Skeletal muscle cell (primary cell): Measurements from ENCODE around the gene CHD1.

Experiments used
- DNase-seq: peaks from one replicate; pipeline ENCODE4 v3.0.0-alpha.2; 2010; ENCODE audit warnings: low read depth
- H3K4me3 ChIP-seq: 2 replicates; pipeline ENCODE4 v1.5.1; 2011; ENCODE audit warnings: low read depth, mild to moderate bottlenecking, control low read depth, low read length, moderate library complexity

The CHD1 gene

DNA sequence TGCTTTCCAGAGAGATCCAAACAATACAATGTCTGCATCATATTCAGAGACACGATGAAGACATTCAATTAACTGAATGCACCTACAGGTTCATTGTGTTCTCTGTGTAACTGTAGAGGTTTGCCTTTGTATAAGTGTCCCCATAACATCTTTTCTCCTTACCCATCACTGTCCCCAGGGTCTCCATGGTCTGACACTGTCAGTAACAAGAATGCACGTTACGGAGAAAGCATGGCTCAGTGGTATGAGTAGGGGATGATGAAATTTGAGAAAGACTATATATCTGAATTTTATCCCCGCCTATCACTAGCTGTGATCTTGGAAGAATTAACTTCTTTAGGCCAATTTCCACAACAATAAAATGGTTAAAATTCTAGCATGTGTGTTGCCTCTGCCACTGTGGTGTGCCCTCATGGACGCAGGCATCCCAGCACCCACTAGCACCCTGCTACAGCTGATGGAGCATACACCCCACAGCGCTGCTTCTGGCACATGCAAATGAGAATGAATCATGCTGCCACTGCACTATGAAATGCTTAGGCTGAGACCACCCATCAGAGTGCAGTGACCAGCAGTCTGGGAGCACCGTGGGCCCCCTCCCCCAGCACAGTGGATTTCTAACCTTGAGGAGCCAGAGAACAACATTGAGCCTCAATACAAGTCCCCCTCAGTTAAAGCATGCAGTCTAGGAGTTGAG is 101.1 kb downstream of the CHD1 start:
- no peak for DNase-seq
- H3K4me3 ChIP-seq: no peak overlapping the region

DNA sequence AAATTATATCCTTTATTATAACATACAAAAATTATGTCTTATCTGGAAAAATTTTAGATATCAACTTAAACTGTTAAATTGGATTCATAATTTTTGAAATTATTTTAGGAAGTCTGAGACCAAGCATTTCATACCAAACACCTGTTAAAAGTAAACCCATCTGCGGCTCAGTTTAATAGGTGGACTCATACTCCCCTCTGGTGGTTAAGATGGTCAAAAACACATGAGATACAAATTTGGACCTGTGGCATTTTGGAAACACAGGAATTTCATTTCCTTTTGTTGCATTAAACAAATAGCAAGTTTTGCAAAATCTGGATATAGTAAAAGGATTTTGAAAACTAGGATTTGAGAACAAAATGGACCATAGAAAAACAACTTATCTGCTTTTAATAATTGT is 101.6 kb downstream of the CHD1 start:
- no peak overlapping the region for H3K4me3 ChIP-seq
- DNase-seq: peak; percentile 10

DNA sequence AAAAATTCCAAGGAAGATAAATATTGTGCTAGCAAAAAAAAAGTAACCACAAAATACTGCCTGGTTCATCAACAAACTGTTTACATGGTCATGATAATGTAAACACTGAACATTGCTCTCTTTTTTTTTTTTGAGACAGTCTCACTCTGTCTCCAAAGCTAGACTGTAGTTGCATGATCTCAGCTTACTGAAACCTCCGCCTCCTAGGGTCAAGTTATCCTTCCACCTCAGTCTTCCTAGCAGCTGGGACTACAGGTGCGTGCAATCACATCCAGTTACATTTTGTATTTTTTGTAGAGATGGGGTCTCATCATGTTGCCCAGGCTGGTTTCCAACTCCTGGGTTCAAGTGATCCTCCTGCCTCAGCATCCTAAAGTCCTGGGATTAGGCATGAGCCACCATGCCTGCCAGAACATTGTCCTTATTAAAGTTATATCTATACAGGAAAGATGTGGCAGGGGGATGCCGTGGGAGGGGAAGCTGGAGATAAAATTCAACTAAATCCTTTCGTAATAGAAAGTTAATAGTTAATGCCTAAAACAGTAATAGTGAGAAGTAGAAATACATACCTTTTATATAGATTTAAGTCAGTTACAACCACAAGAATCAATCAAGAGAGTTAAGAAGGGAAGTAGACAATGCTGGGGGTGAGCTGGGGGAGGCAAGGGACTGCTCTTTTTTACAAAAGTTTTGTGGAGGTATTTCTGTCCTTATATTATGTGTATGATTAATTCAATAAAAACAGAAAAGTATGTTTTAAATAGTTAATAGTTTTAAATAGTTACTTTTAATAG is 103.0 kb downstream of the CHD1 start:
- DNase-seq: no peak
- H3K4me3 ChIP-seq: no peak overlapping the region

DNA sequence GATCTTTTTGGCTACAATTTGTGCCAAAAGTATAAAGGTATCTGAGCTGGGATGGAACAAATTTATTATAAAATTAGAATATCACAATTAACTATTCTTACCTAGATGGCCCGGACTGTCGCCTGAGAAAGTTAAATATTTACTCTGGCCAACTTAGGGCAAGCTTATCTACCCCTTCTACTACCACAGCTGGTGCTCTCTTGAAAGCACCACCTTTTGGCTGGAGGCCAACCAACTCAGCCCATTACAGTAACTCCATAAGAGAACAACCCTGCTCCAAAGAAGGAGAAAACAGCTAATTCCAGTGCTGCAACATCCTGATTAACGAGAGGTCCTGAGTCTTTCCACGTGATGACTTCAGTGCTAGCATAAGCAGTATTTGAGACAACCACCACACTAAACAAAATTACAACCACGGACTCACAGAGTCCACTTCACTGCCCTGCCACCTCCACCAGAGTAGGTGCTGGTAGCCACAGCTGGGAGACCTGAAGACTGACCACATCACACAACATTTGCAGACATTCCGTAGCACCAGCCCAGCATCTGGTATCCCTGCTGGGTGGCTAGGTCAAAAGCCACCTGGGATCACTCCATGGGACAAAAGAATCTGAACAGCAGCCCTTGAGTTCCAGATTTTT is 112.1 kb downstream of the CHD1 start:
- H3K4me3 ChIP-seq: no peak overlapping the region
- no peak for DNase-seq

DNA sequence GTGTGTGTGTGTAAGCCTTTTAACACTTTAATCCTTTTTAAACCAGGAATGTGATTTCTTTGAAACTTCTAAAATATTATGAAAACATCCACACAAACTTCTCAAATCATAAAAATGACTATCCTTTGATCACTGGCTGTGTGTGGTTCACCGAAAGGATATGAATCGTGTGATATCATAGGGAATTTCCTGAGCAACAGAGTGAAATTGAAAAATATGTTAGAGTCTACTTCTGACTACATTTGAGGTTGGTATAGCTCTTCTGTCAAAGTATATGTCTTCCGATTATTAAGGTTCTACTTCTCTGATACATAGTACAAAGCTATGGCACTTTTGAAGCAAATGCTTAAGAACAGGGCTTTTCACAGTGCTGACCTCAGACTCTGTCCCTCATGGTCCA is 115.1 kb downstream of the CHD1 start:
- H3K4me3 ChIP-seq: no peak overlapping the region
- no peak for DNase-seq

DNA sequence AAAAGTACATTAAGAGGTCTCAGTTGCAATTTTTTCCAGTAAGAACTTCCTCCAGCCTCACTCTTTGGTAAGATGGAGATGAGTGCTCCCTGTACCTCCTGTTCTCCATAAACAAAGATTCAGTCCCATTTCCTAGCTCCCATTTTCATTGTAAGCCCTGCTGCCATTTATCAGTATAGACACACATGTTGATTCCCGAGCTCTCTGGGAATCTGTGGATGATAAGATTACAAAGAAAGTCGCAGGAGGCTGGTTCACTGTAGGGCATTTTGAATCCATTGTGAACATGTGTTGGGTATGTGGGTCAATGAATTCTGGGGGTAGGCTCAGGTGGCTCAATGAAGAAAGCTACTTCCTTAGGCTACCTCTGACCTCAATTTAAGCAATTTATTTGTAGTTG is 118.6 kb downstream of the CHD1 start:
- no peak for DNase-seq
- H3K4me3 ChIP-seq: no peak overlapping the region

DNA sequence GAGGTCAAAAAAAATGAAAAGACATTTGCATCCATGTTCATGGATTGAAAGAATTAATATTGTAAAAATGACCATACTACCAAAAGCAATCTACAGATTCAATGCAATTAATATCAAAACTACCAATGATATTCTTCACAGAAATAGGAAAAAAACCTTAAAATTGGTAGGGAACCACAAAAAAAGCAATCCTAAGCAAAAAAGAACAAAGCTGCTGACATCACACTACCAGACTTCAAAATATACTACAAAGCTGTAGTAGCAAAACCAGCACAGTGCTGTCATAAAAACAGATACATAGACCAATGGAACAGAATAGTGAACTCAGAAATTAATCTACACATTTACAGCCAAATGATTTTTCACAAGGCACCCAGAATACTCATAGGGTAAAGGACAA is 121.0 kb downstream of the CHD1 start:
- no peak for DNase-seq
- H3K4me3 ChIP-seq: no peak overlapping the region

DNA sequence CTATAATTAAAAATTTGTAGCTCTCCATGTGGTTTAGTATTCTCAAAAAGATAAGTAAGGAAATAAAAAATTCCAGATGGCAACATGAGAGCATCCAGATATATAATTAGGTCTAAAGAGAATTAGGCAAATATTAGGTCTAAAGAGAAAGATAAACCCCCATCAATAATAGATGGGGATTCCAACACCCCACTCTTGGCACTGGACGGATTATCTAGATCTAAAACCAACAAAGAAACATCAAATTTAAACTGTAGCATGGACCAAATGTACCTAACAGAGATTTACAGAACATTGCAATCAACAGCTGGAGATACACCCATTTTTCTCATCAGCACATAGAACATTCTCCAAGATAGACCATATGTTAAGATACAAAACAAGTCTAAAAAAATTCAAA is 123.7 kb downstream of the CHD1 start:
- no peak overlapping the region for H3K4me3 ChIP-seq
- no peak for DNase-seq

DNA sequence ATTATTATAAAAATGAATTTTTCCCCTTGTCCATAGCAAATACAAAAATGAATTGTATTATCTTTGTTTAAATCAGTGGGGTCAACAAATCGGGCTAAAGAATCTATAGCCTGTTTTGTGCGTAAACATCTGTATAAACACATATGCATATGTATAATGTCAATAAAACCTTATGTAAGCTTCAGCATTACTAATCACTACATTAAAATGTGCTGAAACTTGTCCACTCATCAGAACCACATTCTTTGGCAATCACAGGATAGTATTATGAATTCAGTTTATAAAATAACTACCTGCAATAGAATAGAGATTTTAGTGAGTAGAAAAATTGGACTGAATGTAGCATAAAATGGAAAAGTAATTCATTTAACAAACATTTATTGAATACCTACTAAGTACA is 124.7 kb downstream of the CHD1 start:
- H3K4me3 ChIP-seq: no peak overlapping the region
- DNase-seq: no peak
